Stimulated activated CD8-positive, alpha-beta memory T cell treated with anti-CD3 and anti-CD28 coated beads, Interleukin-12 subunit alpha, Interleukin-12 subunit beta, amount 100 ng/mL, for 1 hour (primary cell): ENCODE results near the gene TSPAN32.

ENCODE experiments used
- DNase-seq: peaks from one replicate; pipeline ENCODE4 v3.0.0-alpha.2; 2020; ENCODE audit warnings: low read depth

The TSPAN32 gene

DNA sequence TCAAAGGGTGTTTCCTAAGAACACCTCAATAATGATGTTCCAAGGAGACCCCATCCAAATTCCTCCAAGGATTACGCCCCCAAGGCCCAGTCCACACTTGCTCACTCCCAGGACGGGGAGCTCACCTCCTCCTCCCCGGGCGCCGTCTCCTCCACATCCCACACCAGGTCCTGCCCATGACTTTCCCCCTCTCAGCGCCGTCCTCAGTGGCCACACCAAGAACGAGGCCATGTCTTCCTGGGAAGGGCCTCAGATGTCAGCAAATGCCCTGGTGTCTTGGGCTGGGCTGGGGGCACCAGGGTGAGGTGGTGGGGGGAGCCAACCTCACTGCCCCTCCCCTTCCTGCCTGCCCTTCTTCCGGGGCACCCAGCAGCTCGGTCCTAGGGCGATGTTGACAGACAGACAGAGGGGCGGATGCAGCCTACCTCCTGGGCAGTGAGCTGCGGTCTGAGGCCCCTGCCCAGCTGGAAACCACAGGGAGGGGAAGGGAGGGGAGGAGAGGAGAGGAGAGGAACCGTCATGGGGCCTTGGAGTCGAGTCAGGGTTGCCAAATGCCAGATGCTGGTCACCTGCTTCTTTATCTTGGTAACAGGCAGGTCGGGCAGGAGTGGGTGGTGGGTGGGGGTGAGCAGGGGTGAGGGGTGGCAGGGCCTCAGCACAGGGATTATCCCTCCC is at the start of gene TSPAN32, which contains the start of gene C11orf21:
TSS of gene TSPAN32 (plus strand) at position 383 of the 675 bp plus-strand sequence. CDS start at position 520, 137 bp downstream.
TSS of gene C11orf21 (minus strand) at position 288 of the 675 bp plus-strand sequence. CDS start at position 178, 110 bp downstream.
- no peak for DNase-seq

- no peak for DNase-seq
These were observed 49.8 kb upstream of the TSPAN32 start for GRCh38 chr11:2252018-2252417.

DNA sequence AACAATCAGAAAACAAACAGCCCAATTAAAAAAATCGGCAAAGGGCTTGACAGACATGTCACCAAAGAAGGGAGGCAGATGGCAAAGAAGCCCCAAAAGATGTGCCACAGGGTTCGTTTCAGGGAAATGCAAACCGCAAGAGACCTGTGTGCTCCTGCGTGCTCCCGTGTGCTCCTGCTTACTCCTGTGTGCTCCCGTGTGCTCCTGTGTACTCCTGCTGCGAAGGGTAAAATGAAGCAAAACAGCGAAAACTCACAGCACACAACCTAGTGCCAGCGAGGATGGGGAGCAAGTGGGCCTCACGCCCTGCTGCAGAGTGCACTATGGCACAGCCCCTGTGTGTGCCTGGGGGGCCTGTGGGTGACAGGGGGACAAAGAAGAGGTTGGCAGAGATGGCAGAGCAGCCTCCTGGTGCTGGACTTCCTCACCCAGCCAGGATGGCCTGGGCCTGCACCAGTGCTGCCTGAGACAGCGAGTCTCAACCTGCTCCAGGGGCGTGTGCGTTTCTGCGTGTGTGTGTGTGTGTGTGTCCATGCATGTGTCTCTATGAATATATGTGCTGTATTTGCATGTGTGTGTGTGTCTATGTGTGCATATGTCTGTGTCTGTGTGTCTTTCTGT is 45.4 kb upstream of the TSPAN32 start:
- no peak for DNase-seq

GRCh38 chr11:2256951-2257700 is 44.7 kb upstream of the TSPAN32 start:
- no peak for DNase-seq

GRCh38 chr11:2258501-2259465 is 43.0 kb upstream of the TSPAN32 start:
- DNase-seq: no peak

DNA sequence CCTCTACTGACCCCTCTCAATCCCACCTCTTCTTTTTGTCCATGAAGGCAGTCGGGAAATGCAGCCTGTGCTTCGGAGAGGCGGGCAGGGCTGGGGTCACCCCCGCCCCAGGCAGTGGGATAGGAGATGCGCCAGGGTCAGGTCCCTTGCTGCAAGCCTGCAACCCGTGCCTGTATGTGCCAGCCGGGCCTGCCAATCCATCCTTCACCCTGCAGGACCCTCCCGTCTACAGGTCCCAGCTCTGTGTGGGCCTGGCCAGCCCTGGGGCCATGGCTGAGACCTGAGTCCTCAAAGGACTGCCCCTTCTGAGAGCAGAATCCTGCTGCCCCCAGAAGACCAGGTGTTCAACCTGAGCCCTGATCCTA is 42.4 kb upstream of the TSPAN32 start:
- no peak for DNase-seq

- DNase-seq: no peak
These were observed 41.8 kb upstream of the TSPAN32 start for GRCh38 chr11:2259897-2260451.

GRCh38 chr11:2260491-2261364 is 41.1 kb upstream of the TSPAN32 start:
- DNase-seq: no peak

- DNase-seq: no peak
These were observed 40.2 kb upstream of the TSPAN32 start for GRCh38 chr11:2261436-2262230.

DNA sequence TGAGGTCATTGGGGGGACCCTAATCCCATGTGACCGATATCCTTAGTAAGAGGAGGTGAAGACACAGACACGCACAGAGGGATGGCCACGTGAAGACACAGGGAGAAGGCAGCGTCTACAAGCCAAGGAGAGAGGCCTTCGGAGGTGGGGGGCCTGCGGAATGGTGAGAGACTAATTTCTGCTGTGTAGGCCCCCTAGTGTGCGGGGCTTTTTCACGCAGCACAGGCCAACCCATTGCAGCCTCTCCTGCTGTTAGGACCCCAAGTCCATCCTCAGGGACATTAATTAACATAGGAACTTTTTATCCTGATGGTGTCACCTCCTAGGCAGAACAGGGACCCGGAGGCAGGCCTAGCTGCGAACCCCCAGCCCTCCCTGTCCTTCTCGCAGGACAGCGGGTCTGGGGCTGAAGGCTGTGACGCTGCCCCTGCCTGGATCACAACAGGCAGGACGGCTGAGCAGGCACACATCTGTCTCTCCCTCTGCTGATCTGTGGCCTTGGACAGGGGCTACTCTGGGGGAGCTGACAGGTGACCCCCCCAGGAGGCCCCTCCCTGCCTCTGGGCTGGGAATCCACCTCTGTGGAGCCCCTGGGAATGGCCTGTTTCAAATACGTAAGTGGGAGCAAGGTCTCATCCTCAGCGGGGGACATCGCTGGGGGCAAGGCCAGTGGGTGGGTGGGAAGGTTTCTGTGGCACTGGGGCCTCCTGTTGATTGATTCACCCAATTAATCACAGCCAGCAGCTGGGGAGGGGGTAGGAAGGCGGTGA is 39.3 kb upstream of the TSPAN32 start:
- no peak for DNase-seq

GRCh38 chr11:2263071-2263565 is 38.7 kb upstream of the TSPAN32 start:
- no peak for DNase-seq

GRCh38 chr11:2263724-2264360 is 38.0 kb upstream of the TSPAN32 start:
- no peak for DNase-seq

DNA sequence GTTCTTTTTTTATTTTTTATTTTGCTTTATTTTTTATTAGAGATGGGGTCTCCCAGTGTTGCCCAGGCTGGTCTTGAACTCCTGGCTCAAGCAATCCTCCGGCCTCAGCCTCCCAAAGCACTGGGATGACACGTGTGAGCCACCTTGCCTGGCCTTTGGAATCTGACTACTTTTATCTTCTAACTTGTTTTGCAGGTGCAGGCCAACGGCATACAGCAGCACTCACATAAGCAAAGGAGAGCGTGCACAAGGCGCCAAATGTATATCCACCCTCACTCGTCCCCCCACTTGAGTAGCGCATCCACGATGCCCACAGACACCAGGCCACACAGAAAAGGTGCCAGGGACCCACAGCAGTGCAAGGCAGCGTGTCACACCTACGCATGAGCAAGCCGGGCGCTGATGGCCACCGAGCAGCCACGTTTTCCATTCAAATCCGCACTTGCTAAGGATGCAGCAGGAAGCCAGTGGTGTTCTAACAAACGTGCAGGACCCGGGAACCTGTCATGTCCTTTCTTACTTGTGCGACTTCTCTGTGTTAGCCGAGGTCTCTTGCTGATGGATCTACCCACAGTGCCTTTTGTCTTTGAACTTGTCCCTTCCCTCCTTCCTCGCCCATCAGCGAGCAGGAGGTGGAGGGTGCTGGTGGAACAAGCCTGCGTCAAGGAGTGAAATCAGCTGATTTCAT is 37.3 kb upstream of the TSPAN32 start:
- no peak for DNase-seq

- no peak for DNase-seq
These were observed 36.4 kb upstream of the TSPAN32 start for GRCh38 chr11:2265396-2265795.

DNA sequence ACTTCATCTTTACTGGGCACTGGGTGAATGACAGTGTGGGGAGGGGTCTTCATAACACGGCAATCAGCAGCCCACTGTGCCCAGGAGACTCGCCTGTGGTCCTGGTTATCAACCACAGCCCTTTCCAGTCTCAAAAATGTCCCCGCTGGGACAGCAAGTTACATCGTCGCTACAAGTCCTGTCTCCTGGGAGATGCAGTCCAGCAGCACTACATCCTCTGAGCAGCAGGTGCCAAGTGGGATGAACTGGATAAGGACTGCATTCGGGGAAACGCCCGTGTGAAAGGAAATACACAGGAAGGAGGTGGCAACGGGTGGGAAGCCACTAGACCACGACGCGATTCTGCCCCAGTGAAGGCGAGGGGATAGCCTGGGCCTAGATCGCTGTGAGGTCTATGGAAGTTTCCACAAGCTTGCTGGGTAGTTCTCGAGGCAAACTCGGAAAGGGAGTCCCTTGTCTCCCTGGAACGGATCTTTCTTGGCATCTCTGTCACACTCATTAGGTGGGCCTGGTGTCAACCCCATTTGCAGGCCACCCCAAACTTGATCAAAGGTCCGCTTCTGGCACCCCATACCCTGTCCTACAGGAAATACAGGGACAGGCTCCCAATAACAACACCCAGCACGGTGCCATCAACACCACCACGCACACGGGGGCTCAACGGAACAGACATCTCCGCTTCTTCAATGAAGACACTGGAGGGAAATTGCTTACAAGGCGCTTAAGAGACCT is 35.8 kb upstream of the TSPAN32 start:
- DNase-seq: no peak

DNA sequence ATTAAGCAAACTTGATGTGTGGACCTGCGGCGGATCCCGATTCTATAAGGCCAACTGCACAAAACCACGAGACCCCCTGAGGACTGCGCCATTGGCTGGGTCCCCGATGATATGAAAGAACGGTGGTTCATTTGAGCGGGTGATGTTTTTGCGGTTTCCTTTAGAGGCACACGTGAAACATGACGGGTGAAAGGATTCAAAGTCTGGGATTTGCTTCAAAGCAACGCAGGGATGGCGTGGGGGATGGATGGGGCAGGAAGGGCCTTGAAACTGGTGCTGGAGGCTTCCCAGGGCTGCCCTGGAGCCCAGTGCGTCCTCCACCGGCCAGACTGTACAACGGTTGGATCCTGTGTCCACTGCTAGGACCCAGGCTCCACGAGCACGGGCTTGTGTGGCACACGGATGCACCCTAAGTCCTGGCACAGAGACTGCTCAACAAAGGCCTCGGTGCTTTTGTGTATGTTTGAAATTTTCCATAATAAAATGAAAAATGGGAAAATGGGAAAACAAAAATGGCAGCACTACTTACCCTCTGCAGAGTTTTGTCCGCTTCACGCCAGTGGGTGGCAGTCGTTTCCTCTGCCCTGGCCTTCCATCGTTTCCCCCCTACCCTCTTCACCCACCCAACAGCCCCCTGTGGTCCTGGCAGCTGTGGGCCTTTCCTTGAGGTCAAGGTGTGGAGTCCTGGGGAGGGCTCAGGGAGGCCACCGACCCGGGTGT is 35.1 kb upstream of the TSPAN32 start:
- no peak for DNase-seq
